T-helper 17 cell (primary cell): ENCODE data around the gene SUFU. TPM values are rescaled to one million over a fixed set of nuclear protein-coding genes. Genes with fewer than 3 reads are reported as not detected.
"Not testable (repeated sequence)": the region's sequence is repeated elsewhere in the genome, so short reads cannot be mapped to it uniquely, and the experiment has no call there.

Experiments used
- ATAC-seq: fragments of 150-1000 bp; cut with Tn5 transposase; 2 replicates; pipeline ENCODE4 v1.10.0; 2021; ENCODE audit warnings: mild to moderate bottlenecking, moderate library complexity
- DNase-seq, 3 donors: peaks; one replicate each; pipeline versions ENCODE4 v3.0.0 to v3.0.0-alpha.2; 2020 to 2021
- H3K9me3 ChIP-seq: one replicate; pipeline ENCODE4 v1.7.0; 2013; ENCODE audit warnings: low read length, mild to moderate bottlenecking; ENCODE audit not compliant: control insufficient read depth, poor library complexity, severe bottlenecking
- H3K27ac Mint-ChIP-seq: one replicate; pipeline ENCODE4 v1.8.0; 2022; ENCODE audit warnings: mild to moderate bottlenecking, moderate library complexity, mixed read lengths
- H3K27me3 Mint-ChIP-seq: one replicate; pipeline ENCODE4 v1.8.0; 2022; ENCODE audit warnings: mixed read lengths
- H3K36me3 Mint-ChIP-seq: one replicate; pipeline ENCODE4 v1.8.0; 2022; ENCODE audit warnings: low read depth, mixed read lengths
- H3K4me1 Mint-ChIP-seq: one replicate; pipeline ENCODE4 v1.8.0; 2022; ENCODE audit warnings: mild to moderate bottlenecking, mixed read lengths
- H3K4me3 Mint-ChIP-seq: one replicate; pipeline ENCODE4 v1.8.0; 2022; ENCODE audit warnings: mild to moderate bottlenecking, moderate library complexity, mixed read lengths
- total RNA-seq, 4 donors: library from RNA in 2 of 4; stranded (reverse) in 2 of 4; gene quantifications; one replicate each; pipeline ENCODE4 v1.2.3 and lab custom pipeline; 2022 to 2026

The SUFU gene
- total RNA-seq, 2 donors from 2014 or later = 14.4 to 16.4 TPM

- peaks cover 3% of the 10 kb centered on the region for H3K36me3 Mint-ChIP-seq
Observed at GRCh38 chr10:102493771-102494170, 10.0 kb upstream of the SUFU start.

DNA sequence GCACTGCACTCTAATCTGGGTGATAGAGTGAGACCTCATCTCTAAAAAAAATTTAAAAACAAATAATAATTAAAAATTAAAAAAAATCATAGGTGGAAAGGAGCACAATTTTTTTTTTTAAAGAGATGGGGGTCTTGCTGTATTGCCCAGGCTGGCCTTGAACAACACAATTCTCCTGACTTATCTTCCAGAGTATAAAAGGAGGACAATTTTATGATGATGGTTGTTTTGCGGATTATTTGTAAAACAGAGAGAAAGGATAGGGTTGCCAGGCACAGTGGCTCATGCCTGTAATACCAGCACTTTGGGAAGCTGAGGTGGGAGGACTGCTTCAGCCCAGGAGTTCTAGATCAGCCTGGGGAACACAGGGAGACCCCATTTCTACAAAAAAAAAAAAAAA is 6.2 kb upstream of the SUFU start:
- H3K27ac Mint-ChIP-seq = no peak overlapping the region
- no peak overlapping the region for H3K4me3 Mint-ChIP-seq
- no peak for DNase-seq
- H3K9me3 ChIP-seq = no peaks in the 10 kb centered on the region
- ATAC-seq = no peak
- no peaks in the 10 kb centered on the region for H3K27me3 Mint-ChIP-seq
- H3K36me3 Mint-ChIP-seq = no peaks in the 10 kb centered on the region
- peaks cover 22% of the 10 kb centered on the region for H3K4me1 Mint-ChIP-seq

More at GRCh38 chr10:102493771-102494170, 10.0 kb upstream of the SUFU start:
- Mint-ChIP-seq H3K27me3 (no peaks in the 10 kb centered on the region), H3K4me1 (peaks cover 17% of the 10 kb centered on the region), H3K4me3 (no peak overlapping the region), H3K27ac (peak overlapping the region; percentile 87)
- DNase-seq = no peak
- no peak for ATAC-seq
- H3K9me3 ChIP-seq = no peaks in the 10 kb centered on the region

DNA sequence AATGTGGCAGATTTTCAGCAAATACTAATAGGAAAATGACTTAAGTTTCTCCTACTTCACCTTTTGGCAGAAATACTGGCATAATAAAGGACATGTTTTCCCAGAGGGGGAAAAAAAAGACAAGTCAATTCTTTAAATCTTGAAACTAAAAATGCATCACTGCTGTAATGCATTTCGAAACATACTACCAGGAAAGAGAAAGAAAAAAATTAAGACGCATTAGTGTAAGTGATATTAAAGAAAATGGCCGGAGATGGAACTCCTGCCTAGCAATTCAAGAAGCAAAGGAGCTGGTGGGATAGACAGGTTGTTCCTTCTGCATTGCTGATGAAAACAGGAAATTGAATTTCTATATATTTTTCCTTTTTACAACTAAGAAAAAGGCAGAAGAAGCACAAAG is 4.4 kb upstream of the SUFU start:
- H3K9me3 ChIP-seq = no peaks in the 10 kb centered on the region
- no peaks in the 10 kb centered on the region for H3K36me3 Mint-ChIP-seq
- H3K27me3 Mint-ChIP-seq = no peaks in the 10 kb centered on the region
- no peak overlapping the region for H3K4me3 Mint-ChIP-seq
- ATAC-seq (no peak), DNase-seq (no peak)
- no peak overlapping the region for H3K27ac Mint-ChIP-seq
- H3K4me1 Mint-ChIP-seq = peaks cover 17% of the 10 kb centered on the region

DNA sequence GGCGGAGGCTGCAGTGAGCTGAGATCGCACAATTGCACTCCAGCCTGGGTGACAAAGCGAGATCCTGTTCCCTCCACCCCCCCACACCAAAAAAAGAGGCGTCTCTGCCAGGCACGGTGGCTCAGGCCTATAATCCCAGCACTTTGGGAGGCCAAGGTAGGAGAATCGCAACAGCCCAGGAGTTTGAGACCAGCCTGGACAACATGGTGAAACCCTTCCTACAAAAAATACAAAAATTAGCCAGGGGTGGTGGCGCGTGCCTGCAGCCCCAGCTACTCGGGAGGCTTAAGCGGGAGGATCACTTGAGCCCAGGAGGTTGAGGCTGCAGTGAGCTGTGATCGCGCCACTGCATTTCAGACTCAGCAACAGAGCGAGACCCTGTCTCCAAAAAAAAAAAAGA is 3.1 kb upstream of the SUFU start:
- H3K4me1 Mint-ChIP-seq = peaks cover 27% of the 10 kb centered on the region
- H3K27ac Mint-ChIP-seq, DNase-seq: not testable (repeated sequence)

DNA sequence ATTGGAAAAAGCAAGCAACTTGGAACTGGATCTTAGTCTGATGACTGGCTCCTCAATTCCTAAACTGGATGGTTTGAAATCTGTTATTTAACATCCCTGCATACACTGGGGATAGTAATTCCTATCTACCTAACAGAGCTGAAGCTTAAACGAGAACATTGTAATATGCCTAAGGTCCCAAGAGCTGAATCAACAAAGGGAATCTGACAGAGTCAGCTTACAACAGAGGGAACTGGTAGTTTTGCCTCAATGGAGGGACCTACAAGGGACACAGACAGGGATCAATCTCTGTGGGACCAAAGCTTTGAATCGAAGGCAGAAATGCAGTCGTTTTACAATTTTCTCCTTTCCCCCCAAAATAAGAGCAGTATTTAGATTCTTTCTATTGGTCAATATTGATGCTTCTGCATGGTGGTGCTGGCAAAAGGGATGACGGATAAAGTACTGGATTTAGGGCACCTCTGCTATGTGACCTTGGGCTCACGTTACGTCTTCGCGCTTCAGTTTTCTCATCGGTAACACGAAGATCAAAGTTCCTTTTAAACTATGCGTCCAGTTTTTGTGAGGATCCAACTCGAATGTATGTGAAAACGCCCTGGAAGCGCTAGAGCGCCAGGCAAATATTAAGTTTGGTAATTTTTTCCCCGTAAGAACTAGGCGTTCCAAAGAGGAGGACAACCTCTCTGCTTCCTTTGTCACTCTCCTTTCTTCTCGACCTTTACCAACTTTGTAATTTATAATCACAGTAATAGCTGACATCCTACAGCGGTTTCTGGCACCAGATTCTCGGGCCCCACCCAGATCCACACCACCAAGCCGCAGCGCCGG is 2.4 kb upstream of the SUFU start:
- DNase-seq (no peak), ATAC-seq (no peak)
- H3K9me3 ChIP-seq = no peaks in the 10 kb centered on the region
- Mint-ChIP-seq H3K4me1 (peaks cover 29% of the 10 kb centered on the region), H3K27ac (no peak overlapping the region), H3K36me3 (no peaks in the 10 kb centered on the region), H3K4me3 (no peak overlapping the region), H3K27me3 (no peaks in the 10 kb centered on the region)

More for the DNA sequence above, 3.1 kb upstream of the SUFU start:
- H3K27me3 Mint-ChIP-seq, ATAC-seq, H3K9me3 ChIP-seq, H3K36me3 Mint-ChIP-seq, H3K4me3 Mint-ChIP-seq: not testable (repeated sequence)

GRCh38 chr10:102502029-102502336 is 1.8 kb upstream of the SUFU start:
- no peaks in the 10 kb centered on the region for H3K9me3 ChIP-seq

DNA sequence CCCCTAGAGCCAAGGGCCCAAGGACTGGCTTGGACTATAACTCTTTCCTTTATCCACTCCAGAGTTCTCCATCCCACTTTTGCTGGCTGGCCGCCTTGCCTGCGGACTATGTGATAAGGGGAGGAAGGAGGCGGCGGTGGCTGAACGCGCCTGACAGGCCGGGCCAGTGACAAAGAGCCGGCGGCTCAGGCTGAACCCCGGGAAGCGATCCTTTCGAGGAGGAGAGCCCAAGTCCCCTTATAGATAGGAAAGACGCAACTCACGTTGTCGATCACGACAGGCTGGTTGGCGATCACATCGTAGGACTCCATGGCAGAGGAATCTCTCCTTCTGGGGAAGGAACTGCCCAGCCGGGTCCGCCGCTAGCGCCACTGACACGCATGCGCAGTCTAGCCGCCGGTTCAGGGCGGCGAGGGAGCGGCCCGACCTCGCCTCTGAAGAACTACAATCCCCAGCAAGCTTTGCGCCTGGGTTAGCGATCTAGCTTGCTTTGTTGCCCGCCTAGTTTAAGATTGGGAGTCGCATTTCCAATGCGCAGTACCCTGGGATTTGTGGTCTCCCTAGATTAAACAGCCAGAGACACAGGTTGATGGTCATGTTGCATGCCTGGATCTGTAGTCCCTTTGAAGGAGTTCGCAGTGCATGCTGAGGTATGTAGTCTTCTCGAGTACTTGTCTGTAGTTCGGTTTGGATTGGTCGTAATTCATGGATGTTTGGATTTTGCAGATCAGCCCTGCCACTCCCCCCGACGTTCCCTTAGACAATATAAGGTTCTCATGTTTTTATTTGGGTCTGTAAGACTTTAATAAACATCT is 1.2 kb upstream of the SUFU start, which contains the start of gene ACTR1A:
Gene ACTR1A, minus strand, starts transcription at position 376 of the 815 bp plus-strand sequence. Its CDS starts 65 bp downstream, at position 311.
- Mint-ChIP-seq H3K36me3 (no peaks in the 10 kb centered on the region), H3K4me3 (no peak within 1 kb of the TSS), H3K4me1 (peaks cover 29% of the 10 kb centered on the region), H3K27ac (no peak within 1 kb of the TSS), H3K27me3 (no peaks in the 10 kb centered on the region)
- no peaks in the 10 kb centered on the region for H3K9me3 ChIP-seq
- peak; percentile 71 for ATAC-seq
- peak; percentile 88 to 93 (median 90) for DNase-seq

More at GRCh38 chr10:102502029-102502336, 1.8 kb upstream of the SUFU start:
- Mint-ChIP-seq H3K4me3 (no peak overlapping the region), H3K27me3 (no peaks in the 10 kb centered on the region), H3K4me1 (peaks cover 30% of the 10 kb centered on the region), H3K36me3 (no peaks in the 10 kb centered on the region), H3K27ac (no peak overlapping the region)
- ATAC-seq (peak; percentile 77), DNase-seq (peak; percentile 92 to 98 (median 97))

GRCh38 chr10:102504179-102504975 is 605 bp downstream of the SUFU start:
- Mint-ChIP-seq H3K4me1 (peaks cover 27% of the 10 kb centered on the region), H3K27ac (peak overlapping the region; percentile 88), H3K4me3 (no peak overlapping the region), H3K27me3 (no peaks in the 10 kb centered on the region), H3K36me3 (no peaks in the 10 kb centered on the region)
- DNase-seq (peak in 2 of 3 donors; percentile 26), ATAC-seq (no peak)
- no peaks in the 10 kb centered on the region for H3K9me3 ChIP-seq

- Mint-ChIP-seq H3K36me3 (no peaks in the 10 kb centered on the region), H3K27ac (peak overlapping the region; percentile 88), H3K4me3 (no peak overlapping the region), H3K4me1 (peaks cover 26% of the 10 kb centered on the region), H3K27me3 (no peaks in the 10 kb centered on the region)
- no peak for DNase-seq
- no peak for ATAC-seq
- no peaks in the 10 kb centered on the region for H3K9me3 ChIP-seq
Observed at GRCh38 chr10:102504976-102505300, 1.2 kb downstream of the SUFU start.

GRCh38 chr10:102505462-102506115 is 1.8 kb downstream of the SUFU start:
- no peak for ATAC-seq
- no peaks in the 10 kb centered on the region for H3K27me3 Mint-ChIP-seq
- no peaks in the 10 kb centered on the region for H3K36me3 Mint-ChIP-seq
- no peak overlapping the region for H3K4me3 Mint-ChIP-seq
- peaks cover 26% of the 10 kb centered on the region for H3K4me1 Mint-ChIP-seq
- no peaks in the 10 kb centered on the region for H3K9me3 ChIP-seq
- H3K27ac Mint-ChIP-seq = peak overlapping the region; percentile 88
- DNase-seq = no peak

DNA sequence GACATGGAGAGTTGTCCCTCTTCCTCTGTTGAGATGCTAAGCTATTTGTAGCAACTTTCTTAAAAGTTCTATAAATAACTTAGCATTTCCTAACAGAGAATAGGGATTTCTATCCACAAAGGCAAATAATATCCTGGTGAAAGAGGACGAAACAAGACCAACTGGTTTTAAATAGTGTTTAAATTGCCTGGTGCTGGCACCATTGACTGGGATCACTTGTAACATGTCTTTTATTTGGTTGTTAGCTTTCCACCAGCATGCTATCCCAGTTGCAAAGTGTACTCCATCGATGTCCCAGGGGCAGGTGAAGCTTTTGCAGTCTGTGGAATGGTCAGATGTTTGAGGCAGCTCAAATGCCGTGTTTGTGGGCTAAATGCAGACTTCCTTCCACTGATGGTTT is 3.7 kb downstream of the SUFU start:
- no peak overlapping the region for H3K4me3 Mint-ChIP-seq
- H3K9me3 ChIP-seq = no peaks in the 10 kb centered on the region
- H3K4me1 Mint-ChIP-seq = peaks cover 37% of the 10 kb centered on the region
- DNase-seq = no peak
- no peaks in the 10 kb centered on the region for H3K36me3 Mint-ChIP-seq
- peak overlapping the region; percentile 32 for H3K27ac Mint-ChIP-seq
- no peak for ATAC-seq
- no peaks in the 10 kb centered on the region for H3K27me3 Mint-ChIP-seq

- Mint-ChIP-seq H3K36me3 (no peaks in the 10 kb centered on the region), H3K4me1 (peaks cover 37% of the 10 kb centered on the region), H3K27me3 (no peaks in the 10 kb centered on the region), H3K27ac (peak overlapping the region; percentile 49), H3K4me3 (peak overlapping the region; percentile 43)
- ATAC-seq (no peak), DNase-seq (no peak)
- H3K9me3 ChIP-seq = no peaks in the 10 kb centered on the region
Observed at GRCh38 chr10:102508506-102508905, 4.7 kb downstream of the SUFU start.
